GM21367 (cell line): Measurements from ENCODE around the gene ASB7.

Experiments used
- ATAC-seq: cut with Tn5 transposase; IDR thresholded peaks from one replicate; pipeline ENCODE4 v1.9.1; 2021; ENCODE audit not compliant: unreplicated experiment

The ASB7 gene

DNA sequence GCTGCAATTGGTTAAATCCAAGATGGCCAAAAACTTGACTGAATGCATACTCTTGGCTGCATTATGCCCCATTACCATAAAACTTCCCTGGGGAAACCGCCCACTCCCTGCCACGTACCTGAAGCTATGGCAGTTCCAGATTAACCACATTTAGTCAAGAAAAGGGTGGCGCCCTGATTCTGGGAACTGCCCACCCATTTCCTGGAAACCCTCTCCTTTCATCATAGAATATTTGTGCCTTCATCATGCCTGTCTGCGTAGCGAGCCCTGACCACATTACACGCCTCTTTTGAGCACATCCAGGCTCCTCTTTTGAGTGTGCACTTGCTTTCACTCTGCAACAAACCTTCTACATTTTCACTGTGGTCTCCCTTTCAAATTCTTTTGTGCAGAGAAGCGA is 5.6 kb upstream of the ASB7 start:
- peak; percentile 75 for ATAC-seq

- ATAC-seq, result no peak
Observed at GRCh38 chr15:100597862-100598261, 4.5 kb upstream of the ASB7 start.

- no peak for ATAC-seq
Observed at GRCh38 chr15:100598655-100599054, 3.7 kb upstream of the ASB7 start.

DNA sequence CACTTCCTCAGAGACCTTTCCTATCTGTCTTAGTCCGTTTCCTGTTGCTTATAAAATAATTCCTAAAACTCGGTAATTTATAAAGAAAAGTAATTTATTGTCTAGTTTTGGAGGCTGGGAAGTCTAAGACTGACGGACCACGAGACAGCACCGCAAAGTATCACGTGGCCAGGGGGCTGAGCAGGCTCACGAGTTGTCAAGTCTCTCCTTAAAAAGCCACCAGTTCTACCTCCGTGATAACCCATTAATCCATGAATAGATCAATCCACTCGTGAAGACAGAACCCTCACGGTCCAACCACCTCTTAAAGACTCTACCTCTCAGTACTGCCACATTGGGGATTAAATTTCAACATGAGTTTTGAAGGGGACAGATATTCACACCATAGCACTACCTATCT is 1.2 kb upstream of the ASB7 start:
- ATAC-seq, result no peak

DNA sequence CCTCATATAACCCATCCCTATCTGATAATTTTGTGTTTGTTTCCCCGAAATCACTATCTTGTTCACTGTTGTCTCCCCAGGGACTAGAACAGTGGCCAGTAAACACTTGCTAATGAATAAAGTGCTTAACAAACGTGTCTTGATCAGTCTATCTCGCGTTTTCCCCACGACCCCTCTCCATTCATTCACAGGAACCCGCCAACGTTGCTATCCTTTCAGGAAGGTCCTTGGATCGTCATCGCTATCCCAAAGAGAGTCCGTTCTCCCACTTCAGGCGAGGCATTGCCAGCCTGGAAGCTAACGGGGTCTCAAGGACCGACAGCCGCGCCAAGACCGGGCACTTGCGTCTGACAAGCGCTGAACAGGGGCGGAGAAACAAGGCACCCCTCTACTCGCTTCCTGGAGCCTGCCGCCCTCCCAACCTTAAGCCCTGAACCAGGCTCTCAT is 749 bp upstream of the ASB7 start:
- ATAC-seq, result no peak

DNA sequence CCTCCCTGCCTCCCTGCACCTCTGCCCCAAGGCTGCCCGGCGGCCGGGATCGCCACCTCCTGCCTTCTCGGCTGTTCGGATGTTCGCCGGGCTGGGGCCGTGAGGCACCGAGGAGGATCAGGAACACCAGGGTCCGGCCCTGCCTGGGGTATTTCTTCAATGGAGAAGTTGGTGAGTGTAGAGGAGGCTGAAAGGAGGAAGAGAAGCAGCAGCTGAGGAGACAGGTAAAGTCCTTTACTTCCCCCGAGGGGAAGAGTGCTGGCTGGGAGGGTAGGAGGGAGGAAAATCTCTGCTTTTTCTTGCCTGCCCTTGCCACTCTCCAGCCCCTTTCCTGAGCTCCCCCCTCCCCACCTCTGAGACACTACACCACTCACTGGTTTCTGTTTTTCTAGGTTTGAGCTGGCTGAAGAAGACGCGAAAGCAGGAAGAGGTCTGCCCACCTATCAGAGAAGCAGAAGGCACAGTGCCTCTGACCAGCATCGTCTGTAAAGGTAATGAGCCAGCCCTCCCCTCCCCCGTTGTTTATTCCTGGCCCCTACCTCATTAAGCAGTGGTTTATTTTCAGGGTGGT is 519 bp downstream of the ASB7 start:
- peak; percentile 38 for ATAC-seq

- ATAC-seq, result no peak
Observed at GRCh38 chr15:100612539-100612938, 10.2 kb downstream of the ASB7 start.

- no peak for ATAC-seq
Observed at GRCh38 chr15:100613208-100613607, 10.8 kb downstream of the ASB7 start.

GRCh38 chr15:100614336-100614735 is 11.9 kb downstream of the ASB7 start:
- ATAC-seq, result no peak

- ATAC-seq, result no peak
Observed at GRCh38 chr15:100614918-100615317, 12.5 kb downstream of the ASB7 start.

- ATAC-seq, result no peak
Observed at GRCh38 chr15:100615801-100616200, 13.4 kb downstream of the ASB7 start.

DNA sequence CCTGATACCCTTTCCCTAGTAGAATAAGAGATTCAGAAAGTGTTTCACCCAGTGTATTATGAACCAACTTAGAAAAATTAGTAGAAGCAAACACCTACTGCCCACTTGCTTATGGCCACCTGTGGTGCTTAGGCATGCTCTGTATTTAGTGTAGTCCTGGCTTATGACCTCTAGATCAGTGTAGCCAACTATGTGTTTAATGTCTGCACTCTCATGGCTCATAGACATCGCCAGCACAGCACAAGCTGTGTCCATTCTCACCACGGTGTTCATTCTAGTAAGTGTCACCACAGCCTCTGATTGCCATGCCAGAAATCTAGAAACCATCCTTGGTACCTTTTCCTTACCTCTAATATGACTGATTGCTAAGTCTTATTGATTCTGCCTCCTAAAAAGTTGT is 14.3 kb downstream of the ASB7 start:
- ATAC-seq, result no peak

- ATAC-seq, result no peak
Observed at GRCh38 chr15:100623301-100623700, 20.9 kb downstream of the ASB7 start.

GRCh38 chr15:100627789-100628395 is 25.5 kb downstream of the ASB7 start:
- ATAC-seq, result peak; percentile 76

GRCh38 chr15:100628746-100629145 is 26.4 kb downstream of the ASB7 start:
- ATAC-seq, result no peak

- ATAC-seq, result no peak
Observed at GRCh38 chr15:100631831-100632230, 29.4 kb downstream of the ASB7 start.

DNA sequence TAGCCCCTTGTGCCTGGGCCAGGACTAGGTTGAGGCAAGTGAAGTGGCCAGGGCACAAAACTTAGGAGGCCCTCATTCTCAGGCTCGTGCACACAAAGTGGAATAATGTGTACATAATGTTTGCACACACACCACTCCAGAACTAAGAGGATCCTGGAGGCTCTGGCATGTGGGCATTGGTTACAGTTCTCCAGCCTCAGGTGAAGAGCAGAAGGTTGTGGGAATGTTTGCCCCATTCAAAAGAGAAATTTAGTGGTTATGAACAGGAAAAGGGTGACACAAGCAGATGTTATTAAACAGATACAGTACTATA is 31.3 kb downstream of the ASB7 start:
- no peak for ATAC-seq

DNA sequence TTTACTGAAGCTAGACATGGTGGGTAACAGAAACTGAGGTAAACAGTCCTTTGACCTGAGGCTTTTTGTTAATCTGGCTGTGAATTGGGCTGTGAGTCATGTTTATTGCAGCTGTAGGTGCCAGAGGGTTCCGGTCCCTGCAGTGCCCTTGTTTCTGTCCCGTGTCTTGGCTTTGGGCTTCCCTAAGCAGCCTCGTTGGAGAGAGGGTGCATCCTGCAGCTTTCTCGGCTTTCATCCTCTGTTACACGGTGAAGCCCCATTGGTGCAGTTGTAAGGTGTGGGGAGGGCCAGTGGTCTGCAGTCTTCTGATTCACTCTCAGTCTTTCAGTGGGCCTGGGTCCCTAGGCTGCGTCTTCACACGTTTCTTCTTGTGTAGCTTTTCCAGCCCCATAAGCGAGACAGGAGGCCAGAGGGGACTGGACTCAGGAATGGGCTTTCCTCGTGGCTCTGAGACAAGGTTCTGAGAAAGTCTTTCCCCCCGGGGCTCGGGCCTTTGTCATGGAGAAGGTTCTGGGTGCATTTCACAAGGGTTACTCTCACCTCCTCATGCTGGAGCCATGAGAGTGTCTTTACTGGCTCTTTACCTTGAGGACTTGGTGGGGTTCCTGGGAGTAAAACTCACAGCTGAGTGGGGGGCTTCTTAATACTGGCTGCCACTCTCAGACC is 33.1 kb downstream of the ASB7 start:
- no peak for ATAC-seq

- ATAC-seq, result no peak
Observed at GRCh38 chr15:100638177-100638730, 35.9 kb downstream of the ASB7 start.

GRCh38 chr15:100642213-100642949 is 40.0 kb downstream of the ASB7 start:
- ATAC-seq, result no peak

DNA sequence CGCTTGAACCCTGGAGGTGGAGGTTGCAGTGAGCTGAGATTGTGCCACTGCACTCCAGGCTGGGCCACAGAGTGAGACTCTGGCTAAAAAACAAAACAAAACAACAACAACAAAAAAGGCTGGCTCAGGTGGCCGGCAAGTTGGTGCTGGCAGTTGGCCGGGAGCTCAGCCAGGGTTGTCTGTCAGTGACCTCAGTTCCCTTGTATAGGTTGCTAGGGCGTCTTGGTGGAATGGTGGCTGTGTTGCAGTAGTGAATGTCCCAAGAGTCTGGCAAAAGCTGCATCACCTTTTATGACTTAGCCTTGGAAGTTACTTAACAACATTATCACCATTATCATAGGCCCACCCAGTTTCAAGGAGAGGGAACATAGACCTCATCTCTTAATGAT is 40.6 kb downstream of the ASB7 start:
- no peak for ATAC-seq

DNA sequence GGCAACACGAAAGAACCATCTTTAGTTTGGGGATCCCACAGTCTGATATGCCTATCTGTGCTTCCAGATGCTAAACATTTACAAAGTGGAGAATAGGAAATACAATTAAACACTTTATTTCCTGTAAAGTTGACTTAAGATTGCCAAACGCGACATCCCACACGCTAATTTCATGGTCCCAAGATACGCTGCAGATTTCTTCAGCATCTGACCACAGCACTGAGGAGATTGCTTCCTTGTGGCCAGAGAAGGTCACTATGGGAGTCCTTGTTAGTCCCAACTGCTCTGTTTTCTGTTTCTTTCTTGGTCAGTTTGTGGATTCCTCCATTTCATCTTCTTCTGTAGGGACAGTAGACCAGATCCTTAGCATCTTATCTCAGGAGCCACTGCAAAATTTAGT is 43.3 kb downstream of the ASB7 start:
- ATAC-seq, result no peak
